SK-N-SH treated with all-trans-retinoic acid at 6 μM for 48 hours (cell line): Measurements from ENCODE around the gene PIGU.

Source experiments
- ATAC-seq: fragments of 200-7000 bp; cut with Tn5 transposase; 3 replicates; pipeline ENCODE4 v1.9.1; 2020; ENCODE audit warnings: mild to moderate bottlenecking, moderate library complexity
- ARNTL ChIP-seq: fragments of 450-650 bp; formaldehyde crosslinking; IDR thresholded peaks from 2 replicates; pipeline ENCODE4 v1.5.0; 2020; ENCODE audit warnings: low read depth, mild to moderate bottlenecking, moderate library complexity, borderline replicate concordance
- BACH2 ChIP-seq: fragments of 250-450 bp; sonication (Bioruptor Pico); IDR thresholded peaks from 2 replicates; pipeline ENCODE4 v1.9.0; 2021; ENCODE audit warnings: mild to moderate bottlenecking, borderline replicate concordance
- CSDC2 ChIP-seq: fragments of 250-450 bp; sonication (Bioruptor Pico); IDR thresholded peaks from 2 replicates; pipeline ENCODE4 v1.5.0; 2020; ENCODE audit warnings: mild to moderate bottlenecking, moderate library complexity
- ESRRG ChIP-seq: fragments of 250-450 bp; sonication (Bioruptor Pico); IDR thresholded peaks from 2 replicates; pipeline ENCODE4 v1.6.1; 2021; ENCODE audit warnings: mild to moderate bottlenecking
- ISL1 ChIP-seq: fragments of 250-450 bp; sonication (Bioruptor Pico); IDR thresholded peaks from 2 replicates; pipeline ENCODE4 v2.1.2; 2022; ENCODE audit warnings: mild to moderate bottlenecking, moderate library complexity
- OSR1 ChIP-seq: fragments of 250-450 bp; sonication (Bioruptor Pico); IDR thresholded peaks from 2 replicates; pipeline ENCODE4 v1.8.0; 2022; ENCODE audit warnings: moderate library complexity, mild to moderate bottlenecking, inconsistent platforms
- PPARA ChIP-seq: fragments of 250-450 bp; sonication (Bioruptor Pico); IDR thresholded peaks from 2 replicates; pipeline ENCODE4 v1.5.0; 2020; ENCODE audit warnings: mild to moderate bottlenecking, borderline replicate concordance
- RARB ChIP-seq: fragments of 250-450 bp; sonication (Bioruptor Pico); IDR thresholded peaks from 2 replicates; pipeline ENCODE4 v1.8.0; 2021; ENCODE audit warnings: mild to moderate bottlenecking, moderate library complexity
- TCF4 ChIP-seq: fragments of 250-450 bp; sonication (Bioruptor Pico); IDR thresholded peaks from 2 replicates; pipeline ENCODE4 v1.8.0; 2021; ENCODE audit warnings: mild to moderate bottlenecking, moderate library complexity, borderline replicate concordance
- TOX ChIP-seq: fragments of 250-450 bp; sonication (Bioruptor Pico); IDR thresholded peaks from 2 replicates; pipeline ENCODE4 v1.8.0; 2021; ENCODE audit warnings: mild to moderate bottlenecking, moderate library complexity, borderline replicate concordance
- ZC3H10 ChIP-seq: fragments of 250-450 bp; sonication (Bioruptor Pico); IDR thresholded peaks from 2 replicates; pipeline ENCODE4 v1.5.1; 2021; ENCODE audit warnings: mild to moderate bottlenecking, moderate library complexity
- ZFP3 ChIP-seq: fragments of 250-450 bp; sonication (Bioruptor Pico); IDR thresholded peaks from 2 replicates; pipeline ENCODE4 v1.5.0; 2020; ENCODE audit warnings: mild to moderate bottlenecking, moderate library complexity
- ZNF565 ChIP-seq: fragments of 450-650 bp; formaldehyde crosslinking; conservative IDR thresholded peaks from 2 replicates; pipeline ENCODE4 v1.5.0; 2020; ENCODE audit warnings: low read depth, mild to moderate bottlenecking, moderate library complexity
- ZNF70 ChIP-seq: fragments of 450-650 bp; formaldehyde crosslinking; IDR thresholded peaks from 2 replicates; pipeline ENCODE4 v1.5.0; 2020; ENCODE audit warnings: mild to moderate bottlenecking, moderate library complexity
- ZNF8 ChIP-seq: fragments of 450-650 bp; formaldehyde crosslinking; IDR thresholded peaks from 2 replicates; pipeline ENCODE4 v1.5.0; 2020; ENCODE audit warnings: mild to moderate bottlenecking, moderate library complexity
- TF ChIP-seq, protein P1 (sequence below): fragments of 250-450 bp; sonication (Bioruptor Pico); IDR thresholded peaks from 2 replicates; pipeline ENCODE4 v1.8.0; 2020; ENCODE audit warnings: mild to moderate bottlenecking, moderate library complexity, borderline replicate concordance
- TF ChIP-seq, protein P2 (sequence below): fragments of 250-450 bp; sonication (Bioruptor Pico); IDR thresholded peaks from 2 replicates; pipeline ENCODE4 v1.5.0; 2020; ENCODE audit warnings: mild to moderate bottlenecking, moderate library complexity
- TF ChIP-seq, protein P3 (sequence below): fragments of 250-450 bp; sonication (Bioruptor Pico); IDR thresholded peaks from 2 replicates; pipeline ENCODE4 v1.5.1; 2021; ENCODE audit warnings: mild to moderate bottlenecking, moderate library complexity
- TF ChIP-seq, protein P4 (sequence below): fragments of 250-450 bp; sonication (Bioruptor Pico); IDR thresholded peaks from 2 replicates; pipeline ENCODE4 v1.8.0; 2021; ENCODE audit warnings: low read depth, mild to moderate bottlenecking, moderate library complexity, borderline replicate concordance
- TF ChIP-seq, protein P5 (sequence below): fragments of 250-450 bp; sonication (Bioruptor Pico); IDR thresholded peaks from 2 replicates; pipeline ENCODE4 v1.5.1; 2020; ENCODE audit warnings: low read depth, mild to moderate bottlenecking, moderate library complexity

Gene PIGU

DNA sequence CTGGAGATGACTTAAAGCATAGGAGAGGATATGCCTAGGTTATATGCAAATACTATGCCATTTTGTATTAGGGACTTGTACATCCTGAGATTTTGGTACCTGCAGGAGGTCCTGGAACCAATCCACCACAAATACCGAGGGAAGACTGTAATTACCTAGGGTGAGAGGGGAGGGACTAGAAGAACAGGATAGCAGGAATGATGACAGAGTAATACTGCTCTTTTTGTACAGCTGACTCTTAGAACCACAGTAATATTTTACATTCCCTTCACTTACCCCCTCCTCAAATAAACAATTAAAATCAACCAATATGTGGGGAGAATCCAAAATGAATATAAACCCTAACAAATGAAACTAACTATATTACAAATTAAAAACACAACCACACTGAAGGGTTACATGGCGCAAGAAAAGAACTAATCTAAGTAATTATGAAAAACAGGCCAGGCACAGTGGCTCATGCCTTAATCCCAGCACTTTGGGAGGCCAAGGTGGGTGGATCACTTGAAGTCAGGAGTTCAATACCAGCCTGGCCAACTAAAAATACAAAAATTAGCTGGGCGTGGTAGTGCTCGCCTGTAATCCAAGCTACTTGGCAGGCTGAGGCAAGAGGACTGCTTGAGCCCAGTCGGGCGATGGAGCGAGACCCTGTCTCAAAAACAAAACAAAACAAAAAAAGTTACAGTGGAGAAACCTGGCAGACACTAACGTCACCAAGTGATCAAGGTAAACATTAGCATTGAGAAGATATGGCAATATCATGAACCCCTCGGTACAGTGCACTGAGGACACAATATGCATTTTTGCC, 81.3 kb downstream of the PIGU start:
- no peak for ATAC-seq
- TF ChIP-seq, protein P1, sequence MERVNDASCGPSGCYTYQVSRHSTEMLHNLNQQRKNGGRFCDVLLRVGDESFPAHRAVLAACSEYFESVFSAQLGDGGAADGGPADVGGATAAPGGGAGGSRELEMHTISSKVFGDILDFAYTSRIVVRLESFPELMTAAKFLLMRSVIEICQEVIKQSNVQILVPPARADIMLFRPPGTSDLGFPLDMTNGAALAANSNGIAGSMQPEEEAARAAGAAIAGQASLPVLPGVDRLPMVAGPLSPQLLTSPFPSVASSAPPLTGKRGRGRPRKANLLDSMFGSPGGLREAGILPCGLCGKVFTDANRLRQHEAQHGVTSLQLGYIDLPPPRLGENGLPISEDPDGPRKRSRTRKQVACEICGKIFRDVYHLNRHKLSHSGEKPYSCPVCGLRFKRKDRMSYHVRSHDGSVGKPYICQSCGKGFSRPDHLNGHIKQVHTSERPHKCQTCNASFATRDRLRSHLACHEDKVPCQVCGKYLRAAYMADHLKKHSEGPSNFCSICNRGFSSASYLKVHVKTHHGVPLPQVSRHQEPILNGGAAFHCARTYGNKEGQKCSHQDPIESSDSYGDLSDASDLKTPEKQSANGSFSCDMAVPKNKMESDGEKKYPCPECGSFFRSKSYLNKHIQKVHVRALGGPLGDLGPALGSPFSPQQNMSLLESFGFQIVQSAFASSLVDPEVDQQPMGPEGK (CRISPR knock-in tag): no peak
- TF ChIP-seq ZFP3 (CRISPR knock-in tag) (no peak), RARB (CRISPR knock-in tag) (no peak), TCF4 (CRISPR knock-in tag) (no peak), BACH2 (no peak), PPARA (CRISPR knock-in tag) (no peak), ZNF565 (CRISPR knock-in tag) (no peak)
- TF ChIP-seq, protein P2, sequence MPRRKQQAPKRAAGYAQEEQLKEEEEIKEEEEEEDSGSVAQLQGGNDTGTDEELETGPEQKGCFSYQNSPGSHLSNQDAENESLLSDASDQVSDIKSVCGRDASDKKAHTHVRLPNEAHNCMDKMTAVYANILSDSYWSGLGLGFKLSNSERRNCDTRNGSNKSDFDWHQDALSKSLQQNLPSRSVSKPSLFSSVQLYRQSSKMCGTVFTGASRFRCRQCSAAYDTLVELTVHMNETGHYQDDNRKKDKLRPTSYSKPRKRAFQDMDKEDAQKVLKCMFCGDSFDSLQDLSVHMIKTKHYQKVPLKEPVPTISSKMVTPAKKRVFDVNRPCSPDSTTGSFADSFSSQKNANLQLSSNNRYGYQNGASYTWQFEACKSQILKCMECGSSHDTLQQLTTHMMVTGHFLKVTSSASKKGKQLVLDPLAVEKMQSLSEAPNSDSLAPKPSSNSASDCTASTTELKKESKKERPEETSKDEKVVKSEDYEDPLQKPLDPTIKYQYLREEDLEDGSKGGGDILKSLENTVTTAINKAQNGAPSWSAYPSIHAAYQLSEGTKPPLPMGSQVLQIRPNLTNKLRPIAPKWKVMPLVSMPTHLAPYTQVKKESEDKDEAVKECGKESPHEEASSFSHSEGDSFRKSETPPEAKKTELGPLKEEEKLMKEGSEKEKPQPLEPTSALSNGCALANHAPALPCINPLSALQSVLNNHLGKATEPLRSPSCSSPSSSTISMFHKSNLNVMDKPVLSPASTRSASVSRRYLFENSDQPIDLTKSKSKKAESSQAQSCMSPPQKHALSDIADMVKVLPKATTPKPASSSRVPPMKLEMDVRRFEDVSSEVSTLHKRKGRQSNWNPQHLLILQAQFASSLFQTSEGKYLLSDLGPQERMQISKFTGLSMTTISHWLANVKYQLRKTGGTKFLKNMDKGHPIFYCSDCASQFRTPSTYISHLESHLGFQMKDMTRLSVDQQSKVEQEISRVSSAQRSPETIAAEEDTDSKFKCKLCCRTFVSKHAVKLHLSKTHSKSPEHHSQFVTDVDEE (CRISPR knock-in tag): no peak
- TF ChIP-seq, protein P3, sequence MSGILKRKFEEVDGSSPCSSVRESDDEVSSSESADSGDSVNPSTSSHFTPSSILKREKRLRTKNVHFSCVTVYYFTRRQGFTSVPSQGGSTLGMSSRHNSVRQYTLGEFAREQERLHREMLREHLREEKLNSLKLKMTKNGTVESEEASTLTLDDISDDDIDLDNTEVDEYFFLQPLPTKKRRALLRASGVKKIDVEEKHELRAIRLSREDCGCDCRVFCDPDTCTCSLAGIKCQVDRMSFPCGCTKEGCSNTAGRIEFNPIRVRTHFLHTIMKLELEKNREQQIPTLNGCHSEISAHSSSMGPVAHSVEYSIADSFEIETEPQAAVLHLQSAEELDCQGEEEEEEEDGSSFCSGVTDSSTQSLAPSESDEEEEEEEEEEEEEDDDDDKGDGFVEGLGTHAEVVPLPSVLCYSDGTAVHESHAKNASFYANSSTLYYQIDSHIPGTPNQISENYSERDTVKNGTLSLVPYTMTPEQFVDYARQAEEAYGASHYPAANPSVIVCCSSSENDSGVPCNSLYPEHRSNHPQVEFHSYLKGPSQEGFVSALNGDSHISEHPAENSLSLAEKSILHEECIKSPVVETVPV (CRISPR knock-in tag): no peak
- TF ChIP-seq, protein P4, sequence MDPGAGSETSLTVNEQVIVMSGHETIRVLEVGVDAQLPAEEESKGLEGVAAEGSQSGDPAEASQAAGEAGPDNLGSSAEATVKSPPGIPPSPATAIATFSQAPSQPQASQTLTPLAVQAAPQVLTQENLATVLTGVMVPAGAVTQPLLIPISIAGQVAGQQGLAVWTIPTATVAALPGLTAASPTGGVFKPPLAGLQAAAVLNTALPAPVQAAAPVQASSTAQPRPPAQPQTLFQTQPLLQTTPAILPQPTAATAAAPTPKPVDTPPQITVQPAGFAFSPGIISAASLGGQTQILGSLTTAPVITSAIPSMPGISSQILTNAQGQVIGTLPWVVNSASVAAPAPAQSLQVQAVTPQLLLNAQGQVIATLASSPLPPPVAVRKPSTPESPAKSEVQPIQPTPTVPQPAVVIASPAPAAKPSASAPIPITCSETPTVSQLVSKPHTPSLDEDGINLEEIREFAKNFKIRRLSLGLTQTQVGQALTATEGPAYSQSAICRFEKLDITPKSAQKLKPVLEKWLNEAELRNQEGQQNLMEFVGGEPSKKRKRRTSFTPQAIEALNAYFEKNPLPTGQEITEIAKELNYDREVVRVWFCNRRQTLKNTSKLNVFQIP (CRISPR knock-in tag): no peak
- TF ChIP-seq, protein P5, sequence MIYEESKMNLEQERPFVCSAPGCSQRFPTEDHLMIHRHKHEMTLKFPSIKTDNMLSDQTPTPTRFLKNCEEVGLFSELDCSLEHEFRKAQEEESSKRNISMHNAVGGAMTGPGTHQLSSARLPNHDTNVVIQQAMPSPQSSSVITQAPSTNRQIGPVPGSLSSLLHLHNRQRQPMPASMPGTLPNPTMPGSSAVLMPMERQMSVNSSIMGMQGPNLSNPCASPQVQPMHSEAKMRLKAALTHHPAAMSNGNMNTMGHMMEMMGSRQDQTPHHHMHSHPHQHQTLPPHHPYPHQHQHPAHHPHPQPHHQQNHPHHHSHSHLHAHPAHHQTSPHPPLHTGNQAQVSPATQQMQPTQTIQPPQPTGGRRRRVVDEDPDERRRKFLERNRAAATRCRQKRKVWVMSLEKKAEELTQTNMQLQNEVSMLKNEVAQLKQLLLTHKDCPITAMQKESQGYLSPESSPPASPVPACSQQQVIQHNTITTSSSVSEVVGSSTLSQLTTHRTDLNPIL (CRISPR knock-in tag): no peak

DNA sequence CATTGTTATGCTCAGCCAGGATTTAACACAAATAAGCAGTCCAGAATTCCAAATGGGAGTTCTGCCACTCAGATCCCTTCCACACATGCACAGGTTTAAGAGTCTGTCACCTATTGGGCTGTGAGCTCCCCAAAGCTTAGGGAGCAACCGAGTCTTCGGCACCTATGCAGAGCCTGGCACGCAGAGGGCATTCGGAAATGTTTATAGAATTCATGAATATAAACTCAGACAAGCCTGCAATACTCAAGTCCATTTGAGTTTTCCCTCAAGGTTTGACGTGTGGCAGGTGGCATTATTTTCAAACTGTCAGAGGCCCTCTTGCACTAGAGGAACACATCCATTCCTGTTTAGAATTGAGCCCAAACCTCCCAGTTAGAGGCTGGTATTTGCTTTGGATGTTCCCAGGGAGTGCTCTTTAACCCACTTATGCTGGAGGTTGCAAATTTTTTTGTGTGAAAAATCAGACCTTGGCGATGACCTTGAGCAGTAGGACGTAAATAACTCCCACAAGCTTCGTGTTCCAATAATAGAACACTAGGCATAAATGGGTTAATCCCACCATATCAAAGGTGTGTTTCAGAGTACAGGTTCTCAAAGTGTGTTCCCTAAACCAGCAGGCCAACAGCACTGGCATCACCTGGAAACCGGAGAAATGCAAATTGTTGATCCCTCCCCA, 90.3 kb downstream of the PIGU start:
- TF ChIP-seq ZNF70 (CRISPR knock-in tag) (no peak), ISL1 (CRISPR knock-in tag) (no peak), ESRRG (no peak), CSDC2 (CRISPR knock-in tag) (no peak), ZNF8 (no peak), ZNF565 (CRISPR knock-in tag) (no peak), ZC3H10 (CRISPR knock-in tag) (no peak), BACH2 (no peak), TOX (CRISPR knock-in tag) (no peak), ARNTL (CRISPR knock-in tag) (no peak), PPARA (CRISPR knock-in tag) (no peak), OSR1 (CRISPR knock-in tag) (no peak)
- TF ChIP-seq, protein P5 (CRISPR knock-in tag): no peak
- TF ChIP-seq, protein P1 (CRISPR knock-in tag): no peak
- TF ChIP-seq, all 23 proteins: peak for 0
- no peak for ATAC-seq
